Natural killer cell (primary cell): ENCODE results near the gene CACNA1B. TPM values are rescaled to one million over a fixed set of nuclear protein-coding genes. Genes with fewer than 3 reads are reported as not detected.

ENCODE experiments used
- ATAC-seq, 3 donors: fragments of 150-1000 bp in 2 of 3; fragments of 200-7000 bp in 1 of 3; cut with Tn5 transposase; 1 replicate in 1 of 3; 2 replicates in 2 of 3; pipeline ENCODE4 v1.10.0; 2021; ENCODE audit warnings: mild to moderate bottlenecking in 2 of 3, moderate library complexity in 2 of 3
- DNase-seq, 2 donors: peaks; one replicate each; pipeline versions ENCODE4 v3.0.0 to v3.0.0-alpha.2; 2013 to 2021; ENCODE audit warnings: mixed read lengths in 1 of 2
- H3K27ac ChIP-seq: one replicate; pipeline ENCODE4 v1.5.1; 2013; ENCODE audit warnings: mild to moderate bottlenecking, low read length
- H3K27me3 ChIP-seq: one replicate; pipeline ENCODE4 v1.6.1; 2013; ENCODE audit warnings: low read length; ENCODE audit not compliant: control insufficient read depth, insufficient read depth
- H3K36me3 ChIP-seq: one replicate; pipeline ENCODE4 v1.6.1; 2013; ENCODE audit warnings: low read length; ENCODE audit not compliant: control insufficient read depth, insufficient read depth
- H3K4me1 ChIP-seq: one replicate; pipeline ENCODE4 v1.6.1; 2013; ENCODE audit warnings: low read length; ENCODE audit not compliant: control insufficient read depth, insufficient read depth
- H3K4me3 ChIP-seq: one replicate; pipeline ENCODE4 v1.5.1; 2013; ENCODE audit warnings: low read length
- H3K9me3 ChIP-seq: one replicate; pipeline ENCODE4 v1.6.1; 2013; ENCODE audit warnings: low read length; ENCODE audit not compliant: control insufficient read depth, insufficient read depth
- H3K27ac Mint-ChIP-seq, 2 donors: one replicate each; pipeline ENCODE4 v1.8.0; 2022; ENCODE audit warnings: mild to moderate bottlenecking in 2 of 2, mixed read lengths in 2 of 2, moderate library complexity in 1 of 2
- H3K27me3 Mint-ChIP-seq, 2 donors: one replicate each; pipeline ENCODE4 v1.8.0; 2022; ENCODE audit warnings: low read depth in 2 of 2, mixed read lengths in 2 of 2
- H3K36me3 Mint-ChIP-seq: one replicate; pipeline ENCODE4 v1.8.0; 2022; ENCODE audit warnings: mixed read lengths
- H3K4me1 Mint-ChIP-seq, 2 donors: one replicate each; pipeline ENCODE4 v1.8.0; 2022; ENCODE audit warnings: mixed read lengths in 2 of 2
- H3K4me3 Mint-ChIP-seq: one replicate; pipeline ENCODE4 v1.8.0; 2022; ENCODE audit warnings: mild to moderate bottlenecking, moderate library complexity, mixed read lengths
- H3K9me3 Mint-ChIP-seq, 2 donors: one replicate each; pipeline ENCODE4 v1.8.0; 2022; ENCODE audit warnings: mixed read lengths in 2 of 2
- CTCF ChIP-seq: fragments of 200-600 bp; IDR thresholded peaks from one replicate; pipeline ENCODE4 v1.8.0; 2022; ENCODE audit warnings: antibody characterized with exemption
- WGBS: methylation state at CpG from one replicate; pipeline ENCODE4 v1.1.7; 2013; ENCODE audit warnings: missing lambda C conversion rate; ENCODE audit not compliant: insufficient coverage; 5-methylcytosine and 5-hydroxymethylcytosine counted together
- intact Hi-C: fragments of 100-400 bp; cut with micrococcal nuclease; formaldehyde crosslinking; loops from one replicate; pipeline ENCODE4 v1.14.2; 2022
- total RNA-seq, 4 donors: library from RNA; stranded (reverse); fragments of 120-200 nt in 1 of 4; gene quantifications; one replicate each; pipeline versions ENCODE4 v1.2.3 to v1.2.4, GENCODE V29; 2013 to 2022

Gene CACNA1B
- total RNA-seq, 3 donors from 2014 or later (not counting 1 experiment from before 2014, with no cell fraction given): 0.07 TPM; not detected in 2

GRCh38 chr9:137905740-137906139 is 28.2 kb downstream of the CACNA1B start:
- 89% methylated on average over 5 of the region's 5 CpGs for WGBS

GRCh38 chr9:137907776-137908175 is 30.2 kb downstream of the CACNA1B start:
- Histone ChIP-seq H3K4me1 (no peaks in the 10 kb centered on the region), H3K36me3 (no peaks in the 10 kb centered on the region), H3K27ac (no peak overlapping the region), H3K9me3 (no peaks in the 10 kb centered on the region), H3K4me3 (no peak overlapping the region), H3K27me3 (no peaks in the 10 kb centered on the region)
- Mint-ChIP-seq H3K9me3 (no peaks in the 10 kb centered on the region), H3K27me3 (peaks cover 8 to 11% of the 10 kb centered on the region in 2 donors), H3K4me1 (no peaks in the 10 kb centered on the region), H3K4me3 (no peak overlapping the region), H3K36me3 (no peaks in the 10 kb centered on the region), H3K27ac (no peak overlapping the region)
- intact Hi-C loops: no loop called here
- no peak for TF ChIP-seq CTCF
- ATAC-seq: no peak
- 81% methylated on average over 10 of the region's 10 CpGs for WGBS
- DNase-seq: no peak

More at GRCh38 chr9:137905740-137906139, 28.2 kb downstream of the CACNA1B start:
- no peaks in the 10 kb centered on the region for H3K9me3 Mint-ChIP-seq
- Histone ChIP-seq H3K27ac (no peak overlapping the region), H3K4me1 (no peaks in the 10 kb centered on the region), H3K27me3 (no peaks in the 10 kb centered on the region), H3K4me3 (no peak overlapping the region), H3K36me3 (no peaks in the 10 kb centered on the region), H3K9me3 (no peaks in the 10 kb centered on the region)
- intact Hi-C loops: no loop called here
- no peak for DNase-seq
- H3K36me3 Mint-ChIP-seq: no peaks in the 10 kb centered on the region
- H3K27ac Mint-ChIP-seq: no peak overlapping the region
- no peak overlapping the region for H3K4me3 Mint-ChIP-seq
- H3K4me1 Mint-ChIP-seq: no peaks in the 10 kb centered on the region
- TF ChIP-seq CTCF: no peak
- peaks cover 8% of the 10 kb centered on the region in 2 donors for H3K27me3 Mint-ChIP-seq
- ATAC-seq: no peak

GRCh38 chr9:137912671-137913070 is 35.1 kb downstream of the CACNA1B start:
- intact Hi-C loops: no loop called here

More at GRCh38 chr9:137912671-137913070, 35.1 kb downstream of the CACNA1B start:
- Mint-ChIP-seq H3K27me3 (peaks cover 0 to 16% of the 10 kb centered on the region in 2 donors), H3K4me1 (no peaks in the 10 kb centered on the region), H3K4me3 (no peak overlapping the region), H3K36me3 (no peaks in the 10 kb centered on the region), H3K27ac (no peak overlapping the region), H3K9me3 (no peaks in the 10 kb centered on the region)
- no peaks in the 10 kb centered on the region for H3K36me3 ChIP-seq
- no peak overlapping the region for H3K27ac ChIP-seq
- no peak overlapping the region for H3K4me3 ChIP-seq
- no peaks in the 10 kb centered on the region for H3K4me1 ChIP-seq
- no peak for TF ChIP-seq CTCF
- 62% methylated on average over 2 of the region's 3 CpGs for WGBS
- DNase-seq: no peak
- no peaks in the 10 kb centered on the region for H3K9me3 ChIP-seq
- ATAC-seq: no peak
- no peaks in the 10 kb centered on the region for H3K27me3 ChIP-seq
